Nephron (organoid): ENCODE measurements around the gene ACBD6.

Experiments used
- H3K27ac Mint-ChIP-seq, 3 experiments: 2 replicates each; pipeline ENCODE4 v1.8.0; 2020; ENCODE audit warnings: mixed read lengths in 3 of 3, mild to moderate bottlenecking in 2 of 3, moderate library complexity in 1 of 3
- H3K27me3 Mint-ChIP-seq: 2 replicates; pipeline ENCODE4 v1.8.0; 2021; ENCODE audit warnings: low read depth, mild to moderate bottlenecking, moderate library complexity, mixed read lengths
- H3K36me3 Mint-ChIP-seq: 2 replicates; pipeline ENCODE4 v1.8.0; 2020; ENCODE audit warnings: low read depth, mixed read lengths
- H3K4me1 Mint-ChIP-seq: 2 replicates; pipeline ENCODE4 v1.8.0; 2020; ENCODE audit warnings: mixed read lengths
- H3K4me3 Mint-ChIP-seq, 3 experiments: 2 replicates each; pipeline ENCODE4 v1.8.0; 2020; ENCODE audit warnings: mild to moderate bottlenecking in 3 of 3, mixed read lengths in 3 of 3, moderate library complexity in 2 of 3
- H3K9me3 Mint-ChIP-seq: 2 replicates; pipeline ENCODE4 v1.8.0; 2020; ENCODE audit warnings: mixed read lengths
- TF ChIP-seq, protein P1 (sequence below), 3 experiments: fragments of 200-600 bp; sonication (generic); IDR thresholded peaks; one replicate each; pipeline ENCODE4 v1.5.0; 2021; ENCODE audit warnings: antibody characterized with exemption in 3 of 3; ENCODE audit not compliant: unreplicated experiment in 3 of 3

Gene ACBD6

DNA sequence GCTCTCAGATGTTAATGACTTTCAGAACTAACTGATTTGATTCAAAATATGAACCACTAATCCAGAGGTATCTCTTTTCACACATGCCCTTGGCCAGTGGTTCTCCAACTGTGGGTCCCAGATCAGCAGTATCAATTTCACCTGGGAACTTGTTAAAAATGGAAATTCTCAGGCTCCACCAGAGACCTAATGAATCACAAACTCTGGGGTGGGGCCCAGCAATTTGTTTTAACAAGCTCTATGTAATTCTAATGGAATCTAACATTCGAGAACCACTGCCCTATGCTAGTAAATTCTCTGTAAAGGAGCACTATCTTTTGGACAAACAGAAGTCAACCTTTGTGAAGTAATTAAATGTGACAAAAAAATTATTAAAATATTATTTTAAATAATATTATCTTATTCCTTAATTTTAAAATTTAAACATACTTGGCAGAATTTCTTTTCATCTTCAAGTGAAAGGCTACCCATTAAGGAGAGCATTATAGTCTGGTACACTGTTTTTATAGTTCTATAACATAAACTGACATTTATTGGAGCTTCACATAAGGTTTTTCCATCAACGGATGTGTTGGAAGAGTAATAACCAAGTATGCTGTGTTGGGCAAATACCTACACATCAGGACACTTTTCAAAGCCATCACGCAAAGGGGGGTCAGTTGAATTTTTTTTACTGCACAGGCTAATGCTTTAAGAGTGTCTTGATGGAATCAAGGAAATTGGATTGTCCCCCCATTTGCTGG is 141.9 kb downstream of the ACBD6 start:
- Mint-ChIP-seq H3K27me3 (no peaks in the 10 kb centered on the region), H3K36me3 (no peaks in the 10 kb centered on the region), H3K9me3 (no peaks in the 10 kb centered on the region), H3K27ac (no peak overlapping the region), H3K4me1 (peaks cover 17% of the 10 kb centered on the region), H3K4me3 (no peak overlapping the region)
- TF ChIP-seq, protein P1, sequence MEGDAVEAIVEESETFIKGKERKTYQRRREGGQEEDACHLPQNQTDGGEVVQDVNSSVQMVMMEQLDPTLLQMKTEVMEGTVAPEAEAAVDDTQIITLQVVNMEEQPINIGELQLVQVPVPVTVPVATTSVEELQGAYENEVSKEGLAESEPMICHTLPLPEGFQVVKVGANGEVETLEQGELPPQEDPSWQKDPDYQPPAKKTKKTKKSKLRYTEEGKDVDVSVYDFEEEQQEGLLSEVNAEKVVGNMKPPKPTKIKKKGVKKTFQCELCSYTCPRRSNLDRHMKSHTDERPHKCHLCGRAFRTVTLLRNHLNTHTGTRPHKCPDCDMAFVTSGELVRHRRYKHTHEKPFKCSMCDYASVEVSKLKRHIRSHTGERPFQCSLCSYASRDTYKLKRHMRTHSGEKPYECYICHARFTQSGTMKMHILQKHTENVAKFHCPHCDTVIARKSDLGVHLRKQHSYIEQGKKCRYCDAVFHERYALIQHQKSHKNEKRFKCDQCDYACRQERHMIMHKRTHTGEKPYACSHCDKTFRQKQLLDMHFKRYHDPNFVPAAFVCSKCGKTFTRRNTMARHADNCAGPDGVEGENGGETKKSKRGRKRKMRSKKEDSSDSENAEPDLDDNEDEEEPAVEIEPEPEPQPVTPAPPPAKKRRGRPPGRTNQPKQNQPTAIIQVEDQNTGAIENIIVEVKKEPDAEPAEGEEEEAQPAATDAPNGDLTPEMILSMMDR (IDR thresholded peaks at IDR 0.05; ENCODE audit: unreplicated experiment in 3 of 3) = no peak

DNA sequence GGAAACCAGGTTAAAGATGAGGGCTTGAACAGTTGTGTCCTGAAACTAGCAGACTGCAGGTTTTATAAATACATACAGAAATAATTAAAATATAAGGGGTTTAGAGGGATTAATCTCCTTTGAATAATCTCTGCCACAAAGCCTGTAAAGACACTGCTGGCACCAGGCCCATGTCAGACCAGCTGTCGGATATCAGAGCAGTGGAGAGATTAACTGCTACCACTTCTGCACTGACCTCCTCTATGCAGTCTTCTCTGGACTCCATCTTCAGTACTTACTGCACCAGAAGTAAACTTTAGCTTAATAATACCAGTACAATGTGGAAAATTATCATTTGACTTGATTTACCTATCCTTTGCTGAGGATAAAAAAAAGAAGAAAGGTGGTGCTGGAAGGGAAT is 143.7 kb downstream of the ACBD6 start:
- no peaks in the 10 kb centered on the region for H3K9me3 Mint-ChIP-seq
- H3K4me1 Mint-ChIP-seq = peaks cover 22% of the 10 kb centered on the region
- peak overlapping the region in 2 of 3 experiments; percentile 22 to 51 for H3K27ac Mint-ChIP-seq
- no peaks in the 10 kb centered on the region for H3K27me3 Mint-ChIP-seq
- H3K4me3 Mint-ChIP-seq = peak overlapping the region in 1 of 3 experiments; percentile 13
- TF ChIP-seq, protein P1 (IDR thresholded peaks at IDR 0.05; ENCODE audit: unreplicated experiment in 3 of 3) = no peak
- H3K36me3 Mint-ChIP-seq = no peaks in the 10 kb centered on the region

GRCh38 chr1:180353945-180354344 is 148.4 kb downstream of the ACBD6 start:
- no peaks in the 10 kb centered on the region for H3K36me3 Mint-ChIP-seq
- no peaks in the 10 kb centered on the region for H3K9me3 Mint-ChIP-seq
- no peaks in the 10 kb centered on the region for H3K27me3 Mint-ChIP-seq
- peaks cover 10% of the 10 kb centered on the region for H3K4me1 Mint-ChIP-seq
- TF ChIP-seq, protein P1 (IDR thresholded peaks at IDR 0.05; ENCODE audit: unreplicated experiment in 3 of 3) = no peak
- no peak overlapping the region for H3K27ac Mint-ChIP-seq
- H3K4me3 Mint-ChIP-seq = no peak overlapping the region

DNA sequence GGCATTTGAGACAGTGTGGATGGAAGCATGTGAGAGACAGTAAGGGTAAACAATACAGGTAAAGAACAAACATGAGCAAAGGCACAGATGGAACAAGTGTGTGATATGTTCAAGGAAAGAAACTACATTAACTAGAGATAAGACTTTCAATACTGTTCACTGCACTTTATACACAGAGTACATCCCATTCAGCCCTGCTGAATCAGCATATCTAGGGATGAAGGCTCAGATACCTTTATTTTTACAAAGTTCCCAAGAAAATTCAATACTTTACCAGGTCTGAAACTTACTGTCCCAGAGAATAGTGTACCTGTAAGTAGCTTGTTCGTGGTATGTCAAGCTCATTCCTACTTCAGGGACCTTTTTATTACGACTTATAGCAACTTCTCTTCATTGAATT is 149.8 kb downstream of the ACBD6 start:
- no peaks in the 10 kb centered on the region for H3K9me3 Mint-ChIP-seq
- peaks cover 4% of the 10 kb centered on the region for H3K4me1 Mint-ChIP-seq
- H3K27ac Mint-ChIP-seq = no peak overlapping the region
- H3K36me3 Mint-ChIP-seq = no peaks in the 10 kb centered on the region
- no peak overlapping the region for H3K4me3 Mint-ChIP-seq
- TF ChIP-seq, protein P1 (IDR thresholded peaks at IDR 0.05; ENCODE audit: unreplicated experiment in 3 of 3) = no peak
- no peaks in the 10 kb centered on the region for H3K27me3 Mint-ChIP-seq

- H3K36me3 Mint-ChIP-seq = no peaks in the 10 kb centered on the region
- no peaks in the 10 kb centered on the region for H3K9me3 Mint-ChIP-seq
- no peaks in the 10 kb centered on the region for H3K27me3 Mint-ChIP-seq
- H3K27ac Mint-ChIP-seq = no peak overlapping the region
- no peak overlapping the region for H3K4me3 Mint-ChIP-seq
- peaks cover 4% of the 10 kb centered on the region for H3K4me1 Mint-ChIP-seq
- TF ChIP-seq, protein P1 (IDR thresholded peaks at IDR 0.05; ENCODE audit: unreplicated experiment in 3 of 3) = no peak
Measured at GRCh38 chr1:180352021-180352420, 150.4 kb downstream of the ACBD6 start.

DNA sequence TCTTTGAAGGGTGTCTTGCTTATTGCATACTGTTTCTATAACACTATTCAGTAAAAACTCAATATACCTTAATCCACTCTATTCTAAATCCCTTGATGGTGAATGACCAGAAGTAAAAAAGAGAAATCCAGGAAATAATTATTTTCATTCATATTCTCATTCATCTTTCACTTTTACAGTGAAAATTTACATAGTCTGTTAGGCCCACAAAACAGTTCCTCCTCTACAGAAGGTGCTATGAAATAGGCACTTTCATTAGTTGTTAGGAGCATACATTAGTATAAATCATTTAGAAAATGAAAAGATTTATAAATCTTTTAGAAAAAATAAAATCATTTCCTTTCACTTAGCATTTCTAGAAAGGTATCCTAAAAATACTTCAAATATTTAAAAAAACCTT is 157.2 kb downstream of the ACBD6 start:
- H3K9me3 Mint-ChIP-seq = no peaks in the 10 kb centered on the region
- no peaks in the 10 kb centered on the region for H3K36me3 Mint-ChIP-seq
- TF ChIP-seq, protein P1 (IDR thresholded peaks at IDR 0.05; ENCODE audit: unreplicated experiment in 3 of 3) = no peak

More for the DNA sequence above, 157.2 kb downstream of the ACBD6 start:
- Mint-ChIP-seq H3K4me3 (no peak overlapping the region), H3K27me3 (no peaks in the 10 kb centered on the region), H3K4me1 (peaks cover 12% of the 10 kb centered on the region), H3K27ac (no peak overlapping the region)
